Panc1 (cell line): ENCODE results near the gene BICRAL. TPM values are rescaled to one million over a fixed set of nuclear protein-coding genes. Genes with fewer than 3 reads are reported as not detected.

Experiments
- ATAC-seq: fragments of 200-7000 bp; cut with Tn5 transposase; 2 replicates; pipeline ENCODE4 v1.9.1; 2020; ENCODE audit warnings: mild to moderate bottlenecking, moderate library complexity
- BruUV-seq: library from RNA; stranded (reverse); fragments of 400-500 nt; replicated peaks from 2 replicates; lab custom pipeline; 2021; lab: Mats Ljungman, UMichigan
- CTCF ChIA-PET: fragments of 300-600 bp; sonication (Branson Sonifier 250); formaldehyde crosslinking; loops from one replicate; lab custom pipeline; 2022; ENCODE audit warnings: antibody characterized with exemption; lab: Charles Lee
- POLR2A ChIA-PET: fragments of 300-600 bp; sonication (Branson Sonifier 250); formaldehyde crosslinking; loops from one replicate; lab custom pipeline; 2022; ENCODE audit warnings: antibody characterized with exemption; lab: Charles Lee
- DNase-seq: peaks from one replicate; pipeline ENCODE4 v3.0.0-alpha.2; 2010; ENCODE audit warnings: low read depth, low spot score
- H3K27ac ChIP-seq: 2 replicates; pipeline ENCODE4 v1.5.1; 2011; ENCODE audit warnings: mild to moderate bottlenecking, low read length, inconsistent platforms
- H3K27me3 ChIP-seq: fragments of 200-500 bp; sonication (Bioruptor generic); 2 replicates; pipeline ENCODE4 v1.6.0; 2014; ENCODE audit warnings: low read length, inconsistent platforms; ENCODE audit not compliant: control insufficient read depth, insufficient read depth
- H3K36me3 ChIP-seq: fragments of 200-500 bp; sonication (Bioruptor generic); 2 replicates; pipeline ENCODE4 v1.5.1; 2014; ENCODE audit warnings: inconsistent platforms, mild to moderate bottlenecking, low read length, moderate library complexity; ENCODE audit not compliant: control insufficient read depth, insufficient read depth
- H3K4me1 ChIP-seq: 2 replicates; pipeline ENCODE4 v1.5.1; 2011; ENCODE audit warnings: inconsistent platforms, mild to moderate bottlenecking, low read length, moderate library complexity; ENCODE audit not compliant: control insufficient read depth, insufficient read depth
- H3K4me3 ChIP-seq, 2 experiments: 2 replicates each; pipeline ENCODE4 v1.5.1; 2011 to 2012; ENCODE audit warnings: low read depth in 2 of 2, low read length in 2 of 2, mild to moderate bottlenecking in 2 of 2, inconsistent platforms in 1 of 2, moderate library complexity in 1 of 2
- H3K9me3 ChIP-seq: fragments of 200-500 bp; sonication (Bioruptor generic); 2 replicates; pipeline ENCODE4 v1.5.1; 2014; ENCODE audit warnings: low read depth, mild to moderate bottlenecking, inconsistent platforms, low read length, moderate library complexity; ENCODE audit not compliant: control insufficient read depth, insufficient read depth
- CTCF ChIP-seq: fragments of 450-650 bp; IDR thresholded peaks from 2 replicates; pipeline ENCODE4 v1.5.1; 2017; ENCODE audit warnings: mild to moderate bottlenecking
- POLR2AphosphoS5 ChIP-seq: IDR thresholded peaks from 2 replicates; pipeline ENCODE4 v1.6.1; 2012; ENCODE audit warnings: mild to moderate bottlenecking, low read depth, low read length, moderate library complexity
- REST ChIP-seq, 2 experiments: IDR thresholded peaks; 2 replicates each; pipeline ENCODE4 v1.6.1; 2011 to 2012; ENCODE audit warnings: low read depth in 2 of 2, control low read depth in 1 of 2, low read length in 1 of 2, mild to moderate bottlenecking in 1 of 2, moderate library complexity in 1 of 2; ENCODE audit not compliant: insufficient read depth in 1 of 2
- SIN3A ChIP-seq: IDR thresholded peaks from 2 replicates; pipeline ENCODE4 v1.6.1; 2012; ENCODE audit warnings: low read depth, mild to moderate bottlenecking, low read length, moderate library complexity, borderline replicate concordance; ENCODE audit not compliant: insufficient read depth
- TCF7L2 ChIP-seq: IDR thresholded peaks from 2 replicates; pipeline ENCODE4 v1.6.1; 2011; ENCODE audit warnings: mild to moderate bottlenecking, low read depth, low read length, inconsistent platforms
- in situ Hi-C: cut with HindIII; loops from 2 replicates; pipeline ENCODE4 v1.10.0; 2016; ENCODE audit warnings: low sequenced_read_pairs, low pct_unique_long_range_greater_than_20kb
- intact Hi-C: fragments of 100-400 bp; cut with micrococcal nuclease; formaldehyde crosslinking; loops from one replicate; pipeline ENCODE4 v1.10.0; 2022; ENCODE audit not compliant: unreplicated experiment
- total RNA-seq: library from RNA; stranded (reverse); gene quantifications from one replicate; pipeline ENCODE4 v1.2.1, GENCODE V29; 2021; ENCODE audit not compliant: unreplicated experiment

BICRAL gene
- total RNA-seq, 1 experiment from 2014 or later = 12.9 TPM

- H3K36me3 ChIP-seq = no peaks in the 10 kb centered on the region
- no peaks in the 10 kb centered on the region for H3K27me3 ChIP-seq
- ChIA-PET POLR2A (no interaction called here), CTCF (no interaction called here)
- no TSS peak for BruUV-seq
- TF ChIP-seq CTCF = no peak
- no peak for TF ChIP-seq SIN3A
- no peak for TF ChIP-seq REST (IDR thresholded peaks at IDR 0.05; ENCODE audit: insufficient read depth in 1 of 2, low read depth in 2 of 2, low read length in 1 of 2)
- TF ChIP-seq TCF7L2 = no peak
- no peak for TF ChIP-seq POLR2AphosphoS5
- intact Hi-C loops (no loop called here), in situ Hi-C loops (no loop called here)
- no peaks in the 10 kb centered on the region for H3K9me3 ChIP-seq
- H3K4me1 ChIP-seq = no peaks in the 10 kb centered on the region
- DNase-seq (no peak), ATAC-seq (no peak)
- no peak overlapping the region for H3K27ac ChIP-seq
- no peak overlapping the region for H3K4me3 ChIP-seq
Observed at GRCh38 chr6:42848700-42849099, 66.8 kb downstream of the BICRAL start.

- no peaks in the 10 kb centered on the region for H3K4me1 ChIP-seq
- H3K4me3 ChIP-seq = no peak overlapping the region
- no peaks in the 10 kb centered on the region for H3K36me3 ChIP-seq
- H3K9me3 ChIP-seq = no peaks in the 10 kb centered on the region
- in situ Hi-C loops = no loop called here
- ATAC-seq (no peak), DNase-seq (no peak)
- ChIA-PET CTCF (no interaction called here), POLR2A (no interaction called here)
- H3K27me3 ChIP-seq = no peaks in the 10 kb centered on the region
- H3K27ac ChIP-seq = no peak overlapping the region
- no peak for TF ChIP-seq REST (IDR thresholded peaks at IDR 0.05; ENCODE audit: insufficient read depth in 1 of 2, low read depth in 2 of 2, low read length in 1 of 2)
- BruUV-seq = no TSS peak
- intact Hi-C loops = no loop called here
Observed at GRCh38 chr6:42851599-42851998, 69.7 kb downstream of the BICRAL start.
